ENCODE measurements around the gene SORBS2.
"Not testable (repeated sequence)": the region's sequence is repeated elsewhere in the genome, so short reads cannot be mapped to it uniquely, and the experiment has no call there.

The SORBS2 gene

DNA sequence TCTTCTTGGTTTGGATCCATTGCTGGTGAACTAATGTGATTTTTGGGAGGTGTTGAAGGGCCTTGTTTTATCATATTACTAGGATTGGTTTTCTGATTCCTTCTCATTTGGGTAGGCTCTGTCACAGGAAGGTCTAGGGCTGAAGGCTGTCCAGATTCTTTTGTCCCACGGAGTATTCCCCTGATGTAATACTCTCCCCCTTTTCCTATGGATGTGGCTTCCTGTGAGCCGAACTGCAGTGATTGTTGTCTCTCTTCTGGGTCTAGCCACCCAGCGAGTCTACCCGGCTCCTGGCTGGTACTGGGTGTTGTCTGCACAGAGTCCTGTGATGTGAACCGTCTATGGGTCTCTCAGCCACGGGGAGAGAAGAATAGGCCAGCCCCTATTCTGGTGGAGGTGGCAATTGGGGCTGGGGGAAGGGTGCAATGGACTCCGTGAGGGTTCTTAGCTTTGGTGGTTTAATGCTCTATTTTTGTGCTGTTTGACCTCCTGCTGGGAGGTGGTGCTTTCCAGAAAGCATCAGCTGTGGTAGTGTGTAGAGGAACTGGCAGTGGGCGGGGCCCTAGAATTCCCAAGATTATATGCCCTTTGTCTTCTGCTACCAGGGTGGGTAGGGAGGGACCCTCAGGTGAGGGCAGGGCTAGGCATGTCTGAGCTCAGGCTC lies 252.6 kb downstream of the SORBS2 start:
- DNase-seq (ENCODE audit: low read depth): not testable (repeated sequence)

DNA sequence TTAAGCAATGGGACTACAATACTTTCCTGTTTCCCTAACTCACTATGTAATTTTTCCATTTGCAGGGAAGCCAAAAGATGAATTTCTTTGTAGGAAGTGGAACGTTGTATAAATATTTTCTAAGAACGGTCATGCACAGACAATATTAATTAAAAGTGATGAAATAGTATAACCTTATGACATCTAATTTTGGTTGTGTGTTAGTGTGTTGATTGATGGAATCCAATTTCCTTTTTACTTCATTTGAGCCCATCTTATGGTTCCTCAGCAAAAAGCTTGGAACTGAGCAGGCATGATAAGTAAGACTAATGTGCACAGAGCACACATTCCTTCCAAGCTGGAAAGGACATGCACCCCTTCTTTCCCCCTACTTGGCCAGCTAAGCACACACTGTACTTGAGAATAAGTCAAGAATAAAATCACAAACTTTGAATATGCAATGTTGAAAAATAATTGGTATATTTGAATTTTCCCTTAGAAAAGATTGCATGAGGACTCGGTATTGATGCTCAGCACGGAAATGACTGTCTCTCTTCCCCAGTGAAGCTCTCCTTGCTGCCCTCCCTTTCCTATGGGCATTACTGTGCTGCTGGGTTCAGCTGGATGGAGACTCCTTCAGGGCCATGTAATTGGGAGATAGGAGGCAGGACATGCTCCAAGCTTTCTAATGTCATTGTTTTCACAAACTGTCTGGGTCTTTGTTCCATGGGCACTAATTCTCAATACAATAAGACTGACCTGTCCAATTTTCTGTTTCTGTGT lies 257.4 kb downstream of the SORBS2 start:
- DNase-seq (ENCODE audit: low read depth): no peak

DNA sequence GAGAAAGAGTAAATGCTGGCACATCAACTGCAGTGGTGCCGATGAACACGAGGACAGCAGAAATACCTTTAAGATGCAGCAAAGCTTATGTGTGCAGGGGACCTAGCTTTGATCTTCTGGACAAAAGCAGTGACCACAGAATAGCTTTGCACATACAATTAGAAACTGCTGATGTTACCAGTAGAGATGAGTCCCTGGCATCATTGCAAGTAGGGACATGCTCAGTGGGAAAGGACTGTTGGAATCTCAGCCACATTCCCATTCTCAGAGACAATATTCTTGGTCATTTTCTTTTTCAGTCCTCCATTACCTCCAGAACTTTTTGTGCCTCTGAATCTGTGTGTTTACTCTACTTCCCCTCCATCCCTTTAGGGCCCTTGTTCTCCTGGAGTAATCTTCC lies 259.7 kb downstream of the SORBS2 start:
- no peak for DNase-seq (ENCODE audit: low read depth)

DNA sequence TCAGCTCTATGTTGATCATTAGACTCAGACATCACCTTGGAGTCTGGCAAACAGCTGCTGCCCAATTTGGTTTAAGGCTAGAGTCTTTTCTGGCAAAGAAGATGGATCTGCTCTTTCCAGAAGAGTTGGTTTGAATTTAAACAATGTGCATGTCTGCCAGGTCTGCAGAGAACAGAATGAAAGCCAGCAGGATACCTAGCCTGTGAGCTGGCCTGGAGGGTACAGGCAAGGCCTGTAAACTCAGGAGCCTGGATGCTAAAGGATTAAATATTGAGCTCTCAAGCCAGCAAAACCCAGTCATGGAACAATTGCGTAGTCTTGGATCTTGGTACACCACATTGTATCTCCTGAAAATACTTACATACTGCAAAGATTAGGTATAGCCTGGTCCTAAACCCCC lies 261.1 kb downstream of the SORBS2 start:
- DNase-seq (ENCODE audit: low read depth): no peak

DNA sequence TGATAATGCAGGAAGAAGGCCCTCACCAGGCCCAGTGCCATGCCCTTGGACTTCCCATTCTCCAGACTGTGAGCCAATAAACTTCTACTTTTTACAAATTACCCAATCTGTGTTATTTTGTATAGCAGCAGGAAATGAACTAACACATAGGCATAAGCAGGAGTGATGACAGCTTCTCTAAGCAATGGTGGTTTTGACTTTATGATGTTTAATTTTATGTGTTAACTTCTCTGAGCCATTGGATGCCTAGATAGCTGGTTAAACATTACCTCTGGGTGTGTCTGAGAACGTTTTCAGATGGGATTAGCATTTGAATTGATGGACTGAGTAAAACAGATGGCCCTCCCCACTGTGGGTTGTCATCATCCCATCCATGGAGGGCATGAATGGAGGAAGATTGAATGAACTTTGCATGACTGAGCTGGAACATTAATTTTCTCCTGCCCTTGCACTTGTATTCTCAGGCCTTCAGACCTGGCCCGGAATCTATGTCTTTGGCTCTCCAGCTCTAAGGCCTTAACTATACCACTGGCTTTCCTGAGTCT lies 262.8 kb downstream of the SORBS2 start:
- DNase-seq (ENCODE audit: low read depth): no peak

DNA sequence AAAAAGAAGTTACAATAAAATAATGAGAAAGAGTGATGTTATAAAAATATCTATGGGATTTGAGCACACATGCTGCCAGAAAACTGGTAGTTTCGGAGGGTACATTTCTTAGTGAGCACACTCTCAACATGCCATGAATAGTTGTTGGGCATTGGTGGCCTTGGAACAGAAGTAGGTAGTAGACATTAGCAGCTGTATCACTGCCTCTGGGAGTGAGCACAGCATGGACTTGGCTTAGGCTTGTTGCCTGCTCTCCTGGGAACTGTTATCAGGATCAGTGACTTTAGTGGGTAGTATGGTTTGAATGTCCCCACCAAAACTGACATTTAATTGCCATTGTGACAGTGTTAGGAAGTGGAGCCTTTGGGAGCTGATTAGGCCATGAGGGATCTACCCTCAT lies 263.4 kb downstream of the SORBS2 start:
- DNase-seq (ENCODE audit: low read depth): no peak

DNA sequence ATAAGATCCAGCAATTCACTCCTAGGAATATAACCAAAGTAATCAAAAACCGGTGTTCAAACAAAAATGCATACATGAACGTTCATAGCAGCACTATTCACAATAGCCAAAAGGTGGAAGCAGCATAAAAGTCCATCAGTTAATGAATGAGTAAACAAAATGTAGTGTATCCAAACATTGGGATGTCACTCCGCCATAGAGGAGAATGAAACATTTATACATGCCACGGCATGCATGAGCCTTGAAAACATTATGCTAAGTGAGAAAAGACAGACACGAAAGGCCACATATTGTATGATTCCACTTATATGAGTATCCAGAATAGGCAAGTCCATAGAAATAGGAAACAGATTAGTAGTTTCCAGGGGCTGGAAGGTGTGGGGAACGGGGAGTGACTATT lies 265.7 kb downstream of the SORBS2 start:
- DNase-seq (ENCODE audit: low read depth): no peak

DNA sequence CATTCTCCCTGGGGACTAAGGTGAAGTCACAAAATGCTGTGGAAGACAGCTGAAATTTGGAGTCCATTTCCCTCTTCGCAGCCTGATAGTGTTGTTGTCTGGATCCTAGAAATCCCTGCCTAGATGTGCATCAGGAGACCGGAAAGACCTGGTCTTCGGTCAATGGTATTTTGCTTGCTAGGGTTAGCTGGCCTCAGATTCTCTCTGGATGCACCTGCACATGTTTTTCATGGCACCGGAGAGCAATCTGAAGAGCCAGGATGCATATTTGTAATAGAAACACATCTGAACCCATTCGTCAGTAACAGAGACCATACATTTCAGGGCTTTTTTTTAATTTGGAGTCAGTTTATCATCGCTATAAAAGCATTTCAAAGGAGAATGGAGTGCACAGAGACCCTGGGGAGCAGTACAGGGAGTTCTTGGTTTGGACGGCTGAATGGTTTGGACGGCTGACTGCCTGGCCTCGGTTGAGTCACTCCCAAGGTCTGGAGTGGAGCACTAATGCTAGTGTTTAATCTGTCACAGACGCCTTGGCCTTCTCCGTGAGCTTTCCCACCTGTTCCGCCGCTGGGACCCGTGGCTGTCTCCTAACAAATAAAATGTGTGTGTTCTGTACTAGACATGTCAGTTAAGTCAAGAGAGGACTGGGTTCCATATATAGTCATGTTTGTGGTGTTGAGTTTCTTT lies 269.2 kb downstream of the SORBS2 start:
- no peak for DNase-seq (ENCODE audit: low read depth)

DNA sequence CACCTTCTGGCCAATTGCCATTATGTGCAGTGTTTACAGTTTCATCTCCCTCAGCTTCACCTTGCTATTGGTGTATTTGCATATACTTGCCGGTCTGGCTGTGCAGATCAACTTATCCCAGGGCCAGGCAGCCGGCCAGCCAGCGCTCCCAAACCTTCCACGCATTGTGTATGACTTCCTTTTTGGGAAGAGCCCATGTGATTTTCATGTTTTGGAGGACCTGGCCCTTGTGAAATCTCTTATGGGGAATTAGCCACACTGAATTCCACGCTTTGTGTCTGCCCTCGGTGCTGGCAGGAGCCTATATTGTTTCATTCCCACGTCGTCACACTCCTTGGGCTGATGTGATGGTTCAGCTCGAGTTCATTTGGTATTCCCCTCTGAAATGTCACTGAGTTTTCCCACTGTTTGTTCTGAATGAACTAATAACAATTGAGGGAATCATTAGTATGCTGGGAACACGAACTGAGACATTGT lies 270.7 kb downstream of the SORBS2 start:
- no peak for DNase-seq (ENCODE audit: low read depth)

DNA sequence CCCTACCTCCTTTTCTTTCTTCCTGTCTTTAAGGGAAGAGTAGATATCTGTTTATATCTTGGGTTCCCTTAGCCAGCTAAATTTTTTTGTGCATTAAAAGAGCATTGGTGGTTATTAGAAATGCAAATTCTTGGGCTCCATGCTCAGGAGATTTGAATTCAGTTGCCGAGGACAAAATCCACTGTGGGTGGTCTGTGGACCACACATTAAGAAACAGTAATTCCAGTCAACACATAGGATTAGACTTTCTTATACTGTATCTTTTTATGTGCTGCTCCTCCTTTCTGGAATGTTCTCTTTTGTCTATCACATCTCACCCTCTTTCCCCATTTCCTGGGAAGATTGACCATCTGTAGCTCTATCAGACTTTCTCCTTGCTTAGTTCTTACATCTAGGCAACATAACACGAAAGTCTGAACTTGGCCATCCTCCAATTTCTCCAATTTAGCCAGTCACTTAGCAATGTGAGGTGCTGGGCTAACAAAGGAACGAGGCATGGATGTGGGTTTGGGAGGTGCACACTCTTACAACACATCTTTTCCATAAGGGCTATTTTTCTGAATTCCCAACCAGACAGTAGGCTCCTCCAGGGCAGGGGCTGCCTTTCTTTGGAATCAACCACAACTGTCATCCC lies 271.4 kb downstream of the SORBS2 start:
- no peak for DNase-seq (ENCODE audit: low read depth)

DNA sequence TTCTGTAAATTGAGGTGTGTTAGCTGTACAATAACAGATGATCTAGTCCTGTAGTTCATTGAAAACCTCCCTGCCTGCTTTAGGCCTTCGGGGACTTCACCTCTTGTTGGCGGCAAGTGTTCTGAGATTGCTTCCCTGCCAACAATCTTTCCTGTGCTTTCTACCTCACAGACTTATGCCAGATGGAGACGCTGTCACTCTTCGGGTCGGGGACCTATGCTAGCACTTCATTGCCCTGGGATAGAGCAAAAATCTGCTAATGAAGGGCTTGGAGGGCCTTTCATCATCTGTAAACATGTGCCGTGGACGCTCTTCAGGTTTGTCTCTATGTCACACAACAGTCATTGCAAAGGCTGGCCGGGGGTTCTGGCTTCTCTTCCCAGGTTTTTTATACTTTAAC lies 272.0 kb downstream of the SORBS2 start:
- DNase-seq (ENCODE audit: low read depth): no peak

DNA sequence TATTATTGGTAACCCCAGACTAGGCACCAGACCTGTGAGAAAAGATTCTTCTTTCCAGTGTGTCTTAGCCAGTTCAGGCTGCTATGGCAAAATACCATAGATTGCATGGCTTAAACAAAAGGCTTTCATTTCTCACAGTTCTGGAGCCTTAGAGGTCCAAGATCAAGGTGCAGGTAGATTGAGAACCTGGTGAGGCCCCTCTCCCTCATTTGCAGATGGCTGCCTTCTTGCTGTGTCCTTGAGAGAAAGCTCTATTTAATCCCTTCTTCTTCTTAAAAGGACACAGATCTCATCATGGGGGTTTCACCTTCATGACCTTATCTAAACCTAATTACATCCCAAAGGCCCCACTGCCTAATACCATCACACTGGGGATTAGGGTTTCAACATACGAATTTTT lies 273.2 kb downstream of the SORBS2 start:
- DNase-seq (ENCODE audit: low read depth): no peak

DNA sequence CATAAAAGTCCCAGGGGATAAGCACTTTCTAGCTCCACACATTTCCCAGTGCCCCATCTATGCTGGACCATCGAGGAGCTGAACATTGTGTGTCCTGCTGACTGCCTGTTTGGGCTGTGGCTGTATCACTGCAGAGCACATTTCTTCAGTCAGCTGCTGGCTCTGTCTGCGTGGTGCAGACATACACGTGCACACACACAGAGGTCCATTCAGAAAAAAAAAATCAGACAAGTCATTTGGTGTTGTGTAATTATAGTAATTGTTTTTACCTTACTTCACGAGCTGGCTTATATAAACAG lies 275.6 kb downstream of the SORBS2 start:
- DNase-seq (ENCODE audit: low read depth): no peak

DNA sequence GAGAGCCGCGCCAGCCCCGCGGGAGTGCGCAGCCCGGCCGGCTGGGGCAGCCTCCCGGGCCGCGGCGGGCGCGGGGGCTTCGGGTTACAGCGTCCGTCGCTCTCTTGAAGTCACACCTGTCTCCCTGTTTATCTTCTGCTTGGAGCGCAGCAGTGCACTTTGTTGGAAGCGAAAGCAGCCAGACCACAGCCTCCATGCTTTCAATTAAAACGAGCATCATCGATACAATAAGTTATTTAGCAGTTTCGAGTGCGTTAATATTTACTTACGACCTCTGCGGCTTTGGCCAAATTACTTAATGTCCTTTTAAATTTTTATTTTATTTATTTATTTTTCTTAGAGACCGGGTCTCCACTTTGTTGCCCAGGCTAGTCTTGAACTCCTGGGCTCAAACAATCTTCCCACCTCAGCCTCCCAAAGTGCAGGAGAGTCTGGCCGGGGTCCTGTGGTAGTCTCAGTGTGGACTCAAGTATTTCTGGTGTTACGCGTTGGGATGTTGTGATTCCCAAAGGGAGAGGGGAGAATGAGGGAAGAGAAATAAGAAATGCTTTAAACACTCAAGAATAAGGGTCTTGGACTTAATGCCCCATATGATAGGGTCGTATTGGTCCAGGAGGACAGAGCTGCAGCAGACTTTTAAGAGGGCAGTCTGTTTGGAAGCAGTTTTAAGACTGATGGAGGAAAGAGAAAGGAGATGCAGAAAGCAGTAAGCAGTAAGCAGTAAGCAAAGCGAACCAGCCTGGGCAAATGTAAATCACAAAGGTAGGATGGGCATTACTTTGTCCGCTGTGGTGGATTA lies 276.2 kb downstream of the SORBS2 start:
- DNase-seq (ENCODE audit: low read depth): no peak

Measured in EH (cell line).